ENCODE results near the gene MRPS12. TPM values are rescaled to one million over a fixed set of nuclear protein-coding genes. Genes with fewer than 3 reads are reported as not detected.

Gene MRPS12
- total RNA-seq (2021) = 81.3 and 82.4 TPM in 2 replicates
- long read RNA-seq, transcript MRPS12-201 (3 exons, 1,207 nt) = minor isoform, 47 of 156 reads
- long read RNA-seq, transcript MRPS12-202 (3 exons, 929 nt) = major isoform, 86 of 156 reads
- long read RNA-seq, transcript MRPS12-203 (2 exons, 1,220 nt) = minor isoform, 15 of 156 reads
- long read RNA-seq, partial matches to known transcripts = 0 of 156 reads
- long read RNA-seq, other reads (novel, unspliced or antisense) = 4 of 156 reads

GRCh38 chr19:38930776-38931520 lies at the start of gene MRPS12:
MRPS12 (plus strand) TSS chr19:38930944; CDS start chr19:38931295, 351 bp downstream.
- peaks cover 52 to 61% (median 57%) of the 10 kb centered on the region in 3 experiments for H3K36me3 Mint-ChIP-seq (ENCODE audit: insufficient read depth in 1 of 3, low read depth in 3 of 3)
- peaks cover 11% of the 10 kb centered on the region; the same call in 1 of the 2 replicates for H3K79me2 ChIP-seq (ENCODE audit: insufficient read depth, low read length)
- H2BK120ac ChIP-seq (ENCODE audit: low read depth, low read length, poor library complexity, severe bottlenecking) = peak within 1 kb of the TSS; percentile 91

More at GRCh38 chr19:38930776-38931520, at the start of gene MRPS12:
- Histone ChIP-seq H3K9me3 (ENCODE audit: control insufficient read depth, low read depth, low read length) (peaks cover 20% of the 10 kb centered on the region), H2BK5ac (ENCODE audit: insufficient read length, low read length) (peak within 1 kb of the TSS; percentile 41), H4K8ac (replicated peaks; ENCODE audit: insufficient read length, low read depth, low read length) (peak within 1 kb of the TSS; percentile 12), H2AK5ac (ENCODE audit: insufficient read length, low read length) (no peak within 1 kb of the TSS), H2BK15ac (ENCODE audit: low read depth, low read length) (no peak within 1 kb of the TSS), H2BK12ac (ENCODE audit: insufficient read length, low read depth, low read length) (no peak within 1 kb of the TSS), H3K23me2 (ENCODE audit: insufficient read length, low read depth, low read length, poor library complexity, severe bottlenecking) (peaks cover 10% of the 10 kb centered on the region), H3K4me2 (ENCODE audit: insufficient read depth, insufficient read length, low read length) (peak within 1 kb of the TSS; percentile 100), H3K14ac (ENCODE audit: insufficient read depth, low read length) (peak within 1 kb of the TSS; percentile 99), H2BK20ac (ENCODE audit: low read depth, low read length, poor library complexity, severe bottlenecking) (no peak within 1 kb of the TSS), H3K27me3 (ENCODE audit: insufficient read depth, low read length) (no peaks in the 10 kb centered on the region), H3K18ac (ENCODE audit: insufficient read length, low read depth, low read length) (peak within 1 kb of the TSS; percentile 99), H3K4me1 (ENCODE audit: insufficient read depth, low read length) (no peaks in the 10 kb centered on the region), H3T11ph (ENCODE audit: low read length) (no peak within 1 kb of the TSS), H3K79me1 (ENCODE audit: insufficient read depth, low read depth, low read length, poor library complexity, severe bottlenecking) (peaks cover 2% of the 10 kb centered on the region), H4K20me1 (ENCODE audit: control insufficient read depth, insufficient read depth, insufficient read length) (no peaks in the 10 kb centered on the region), H3K4ac (ENCODE audit: low read depth, low read length) (no peak within 1 kb of the TSS), H3K9ac (ENCODE audit: extremely low read depth, insufficient read length, low read length) (peak within 1 kb of the TSS; percentile 96), H3K27ac (ENCODE audit: insufficient read length, low read depth, low read length) (peak within 1 kb of the TSS; percentile 42), H4K91ac (ENCODE audit: insufficient read length, low read depth, low read length) (no peak within 1 kb of the TSS), H3K23ac (ENCODE audit: insufficient read length, low read depth, low read length) (no peak within 1 kb of the TSS), H4K5ac (ENCODE audit: insufficient read length, low read depth, low read length) (peak within 1 kb of the TSS; percentile 86), H3K56ac (ENCODE audit: insufficient read length, low read depth, low read length) (no peak within 1 kb of the TSS), H2AFZ (ENCODE audit: low read length) (no peak within 1 kb of the TSS)
- no CpG with 5 or more reads among the region's 40 CpGs for WGBS (ENCODE audit: extremely low coverage, insufficient read length, low lambda C conversion rate)
- Mint-ChIP-seq H3K4me1 (peaks cover 8 to 14% of the 10 kb centered on the region in 2 experiments), H3K4me3 (peak within 1 kb of the TSS; percentile 98 to 99), H3K27me3 (ENCODE audit: low read depth) (peaks cover 4% of the 10 kb centered on the region), H3K27ac (peak within 1 kb of the TSS; percentile 99), H3K9me3 (peaks cover 27 to 28% of the 10 kb centered on the region in 2 experiments)
- TF ChIP-seq, protein P1, sequence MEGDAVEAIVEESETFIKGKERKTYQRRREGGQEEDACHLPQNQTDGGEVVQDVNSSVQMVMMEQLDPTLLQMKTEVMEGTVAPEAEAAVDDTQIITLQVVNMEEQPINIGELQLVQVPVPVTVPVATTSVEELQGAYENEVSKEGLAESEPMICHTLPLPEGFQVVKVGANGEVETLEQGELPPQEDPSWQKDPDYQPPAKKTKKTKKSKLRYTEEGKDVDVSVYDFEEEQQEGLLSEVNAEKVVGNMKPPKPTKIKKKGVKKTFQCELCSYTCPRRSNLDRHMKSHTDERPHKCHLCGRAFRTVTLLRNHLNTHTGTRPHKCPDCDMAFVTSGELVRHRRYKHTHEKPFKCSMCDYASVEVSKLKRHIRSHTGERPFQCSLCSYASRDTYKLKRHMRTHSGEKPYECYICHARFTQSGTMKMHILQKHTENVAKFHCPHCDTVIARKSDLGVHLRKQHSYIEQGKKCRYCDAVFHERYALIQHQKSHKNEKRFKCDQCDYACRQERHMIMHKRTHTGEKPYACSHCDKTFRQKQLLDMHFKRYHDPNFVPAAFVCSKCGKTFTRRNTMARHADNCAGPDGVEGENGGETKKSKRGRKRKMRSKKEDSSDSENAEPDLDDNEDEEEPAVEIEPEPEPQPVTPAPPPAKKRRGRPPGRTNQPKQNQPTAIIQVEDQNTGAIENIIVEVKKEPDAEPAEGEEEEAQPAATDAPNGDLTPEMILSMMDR (conservative IDR thresholded peaks at IDR 0.05) = no peak
- DNase-seq = peak; percentile 99

Data from H9 (cell line).